COLO829 (cell line): ENCODE data around the gene RFXAP.
A peak's percentile ranks its signal among the peaks of the same experiment; 100 is the strongest.

Experiments
- DNase-seq: peaks from one replicate; pipeline ENCODE4 v3.0.0; 2012; ENCODE audit warnings: low spot score

Gene RFXAP

DNA sequence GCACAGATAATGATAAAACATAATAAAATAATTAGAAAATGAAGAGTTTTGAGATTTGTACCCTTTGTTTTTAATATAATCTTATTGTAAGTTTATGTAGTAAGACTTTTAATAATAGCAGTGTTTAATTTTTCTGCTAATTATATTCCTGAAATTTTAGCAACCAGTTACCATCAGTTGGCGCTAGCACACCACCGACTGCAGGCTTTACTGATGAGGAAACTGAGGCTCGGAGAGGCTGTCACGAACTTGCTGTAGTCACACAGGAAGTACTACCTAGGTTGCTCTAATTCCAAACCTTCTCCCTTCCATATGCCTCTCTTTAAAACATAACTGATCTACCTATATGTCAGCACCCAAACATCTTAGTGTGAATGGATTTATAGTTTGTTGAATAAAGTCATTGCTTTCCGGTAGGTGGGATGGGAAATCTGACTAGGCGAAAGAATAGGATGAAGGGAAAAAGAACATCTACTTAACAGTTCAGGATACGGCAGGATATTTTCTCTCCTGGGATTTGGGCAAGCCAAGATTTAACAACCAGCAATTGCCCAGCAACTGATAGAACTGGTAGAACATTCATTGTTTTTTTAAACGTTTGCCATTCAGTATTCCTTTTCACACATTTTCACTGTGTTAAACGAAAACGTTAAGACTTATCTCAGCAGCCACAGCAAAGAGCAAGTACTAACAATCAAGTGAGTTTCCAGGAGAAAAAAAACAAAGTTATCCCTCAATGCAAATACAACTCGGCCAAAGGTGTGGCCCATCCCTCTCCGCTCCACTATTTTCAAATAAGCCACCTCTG is 822 bp upstream of the RFXAP start:
- DNase-seq = no peak

DNA sequence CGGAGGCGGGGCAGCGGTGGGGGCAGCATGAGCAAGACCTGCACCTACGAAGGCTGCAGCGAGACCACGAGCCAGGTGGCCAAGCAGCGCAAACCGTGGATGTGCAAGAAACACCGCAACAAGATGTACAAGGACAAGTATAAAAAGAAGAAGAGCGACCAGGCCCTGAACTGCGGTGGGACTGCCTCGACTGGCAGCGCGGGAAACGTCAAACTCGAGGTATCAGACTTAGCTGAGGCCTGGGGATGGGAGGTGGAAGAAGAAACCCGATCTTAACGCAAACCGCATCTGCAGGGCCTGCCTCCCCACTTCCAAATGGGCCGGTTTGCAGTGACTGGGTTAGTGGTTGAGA is 693 bp downstream of the RFXAP start:
- DNase-seq = no peak

DNA sequence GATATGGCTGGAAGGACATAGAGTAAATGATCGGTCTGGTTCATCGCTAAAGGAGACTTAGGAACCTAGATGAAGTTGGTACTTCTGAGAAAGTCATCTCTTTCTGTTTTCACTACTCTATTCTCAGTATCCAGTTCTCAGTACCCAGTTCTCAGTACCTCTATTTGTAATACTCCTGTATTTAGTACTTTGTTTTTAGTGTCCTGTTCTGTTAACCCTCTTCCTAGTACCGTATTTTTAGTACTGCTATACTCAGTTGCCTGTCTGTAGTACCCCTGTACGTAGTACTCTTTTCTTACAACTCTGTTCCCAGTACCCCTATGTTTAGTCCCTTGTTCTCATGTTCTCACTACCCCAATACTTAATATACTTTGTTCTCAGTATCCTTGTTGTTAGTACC is 1.2 kb downstream of the RFXAP start:
- no peak for DNase-seq

DNA sequence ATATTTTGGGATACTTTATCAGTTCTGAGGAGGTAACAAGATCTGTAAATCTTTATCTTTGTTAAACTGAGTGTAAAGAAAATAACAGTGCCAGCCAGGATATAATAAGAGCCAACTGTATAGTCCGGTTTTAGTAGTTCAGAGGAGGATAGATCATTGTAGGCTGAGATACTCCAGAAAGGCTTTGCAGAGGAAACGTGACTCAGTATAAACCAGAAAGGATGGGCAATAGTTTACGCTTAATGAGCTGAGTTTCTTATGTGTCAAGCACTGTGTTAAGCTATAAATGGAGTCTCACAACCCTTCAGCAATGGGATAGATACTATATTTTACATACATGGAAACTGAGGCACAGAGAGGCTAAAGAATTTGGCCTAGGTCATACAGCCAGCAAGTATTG is 3.8 kb downstream of the RFXAP start:
- no peak for DNase-seq

GRCh38 chr13:36829753-36830152 is 10.7 kb downstream of the RFXAP start:
- DNase-seq = no peak

DNA sequence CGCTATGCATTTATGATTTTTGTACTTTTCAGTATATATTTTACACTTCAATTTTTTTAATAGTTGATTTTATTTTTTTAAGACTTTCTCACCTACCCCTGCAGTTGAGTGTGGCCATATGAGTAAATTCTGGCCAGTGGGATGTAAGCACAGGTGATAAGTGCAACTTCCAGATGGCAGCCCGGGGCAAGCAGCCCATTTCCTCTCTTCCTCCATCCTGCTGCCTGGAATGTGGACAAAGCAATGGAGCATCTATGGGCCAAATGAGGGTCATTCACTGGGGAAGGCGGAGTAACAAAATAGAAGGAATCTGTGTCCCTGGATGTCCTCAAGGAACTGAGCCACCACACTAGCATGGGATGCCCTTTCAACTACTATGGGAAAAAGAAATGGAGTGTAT is 12.3 kb downstream of the RFXAP start:
- no peak for DNase-seq

DNA sequence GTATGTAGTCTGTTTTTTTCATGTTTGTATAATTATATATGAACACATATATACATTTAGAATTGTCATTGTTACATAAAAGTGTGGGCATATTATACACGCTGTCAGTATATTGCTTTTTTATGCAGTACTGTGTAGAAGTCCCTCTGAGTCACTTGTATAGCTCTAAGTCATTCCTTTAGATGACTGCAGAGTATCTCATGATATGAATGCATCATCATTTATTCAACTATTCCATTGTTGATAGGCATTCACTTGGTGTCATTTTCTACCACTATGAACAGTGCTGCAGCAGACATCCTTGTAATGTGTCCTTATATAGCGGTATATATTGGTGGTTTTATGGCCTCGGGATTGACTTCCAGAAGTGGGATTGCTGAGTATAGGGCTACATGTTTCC is 15.3 kb downstream of the RFXAP start:
- DNase-seq = peak; percentile 18

DNA sequence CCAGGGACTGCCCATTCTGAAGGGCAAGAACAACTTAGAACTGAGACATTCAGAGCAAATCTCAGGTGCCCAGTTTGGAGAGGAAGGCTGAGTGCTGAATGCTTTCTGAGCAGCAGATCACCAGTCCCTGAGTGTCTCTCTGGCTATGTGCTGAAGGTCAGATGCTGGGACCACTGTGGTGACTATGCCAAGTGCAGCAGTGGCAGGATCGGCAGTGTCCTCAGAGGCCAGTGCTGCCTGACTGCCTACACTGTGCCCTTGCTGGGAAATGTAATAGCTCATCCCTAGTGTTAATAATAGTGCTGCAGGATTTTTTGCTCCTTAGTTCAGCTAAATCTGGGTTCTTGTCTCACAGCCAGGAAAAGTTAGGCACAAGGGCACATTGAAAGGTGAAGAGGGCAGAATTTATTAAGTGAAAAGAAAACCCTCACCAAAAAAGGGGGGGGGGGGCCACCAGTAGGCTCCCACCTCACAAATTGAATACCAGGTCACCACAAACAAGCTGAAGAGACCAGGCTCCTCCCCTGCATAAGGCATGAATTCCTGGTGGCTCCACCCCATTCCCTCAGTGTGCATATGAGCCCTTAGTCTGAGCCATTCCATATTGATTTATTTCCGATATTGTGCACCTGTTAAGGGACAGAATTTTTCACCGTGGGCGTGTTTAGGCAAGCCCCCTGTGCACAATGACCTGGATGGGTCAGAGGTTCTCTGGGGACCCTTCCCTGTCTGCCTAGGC is 18.5 kb downstream of the RFXAP start:
- DNase-seq = no peak

GRCh38 chr13:36839281-36839680 is 20.3 kb downstream of the RFXAP start:
- DNase-seq = no peak

DNA sequence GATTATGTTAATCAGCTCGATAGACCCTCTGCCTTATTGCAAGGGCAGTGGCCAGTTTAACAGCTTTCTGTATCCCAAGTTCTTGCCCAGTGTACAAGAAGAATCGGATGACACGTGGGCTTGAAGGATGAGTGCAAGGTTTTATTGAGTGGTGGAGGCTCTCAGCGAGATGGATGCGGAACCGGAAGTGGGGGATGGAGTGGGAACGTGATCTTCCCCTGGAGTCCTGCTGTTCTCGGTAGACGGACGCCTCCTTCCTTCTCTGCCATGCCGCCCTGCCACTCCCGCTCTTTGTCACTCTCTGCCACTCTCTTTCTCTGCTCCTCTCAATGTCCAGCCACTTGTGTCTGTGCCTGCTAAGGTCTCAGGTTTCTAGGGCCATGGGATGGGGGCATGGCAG is 21.0 kb downstream of the RFXAP start:
- DNase-seq = no peak

GRCh38 chr13:36840718-36841250 is 21.8 kb downstream of the RFXAP start:
- DNase-seq = no peak

DNA sequence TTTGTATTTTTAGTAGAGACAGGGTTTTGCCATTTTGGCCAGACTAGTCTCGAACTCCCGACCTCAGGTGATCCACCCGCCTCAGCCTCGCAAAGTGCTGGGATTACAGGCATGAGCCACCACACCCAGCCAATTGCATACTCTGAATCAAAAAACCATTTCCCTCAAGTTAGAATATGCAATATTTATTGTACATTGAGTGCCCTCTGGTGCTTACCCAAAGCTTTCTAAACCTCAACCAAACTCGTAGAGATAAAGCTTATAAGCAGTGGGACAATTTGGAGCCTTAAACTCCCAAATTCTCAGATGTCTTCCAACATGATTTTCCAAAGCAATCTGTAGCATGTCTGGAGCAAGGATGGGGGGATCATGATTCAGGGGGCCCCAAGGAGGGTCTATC is 22.4 kb downstream of the RFXAP start:
- no peak for DNase-seq

DNA sequence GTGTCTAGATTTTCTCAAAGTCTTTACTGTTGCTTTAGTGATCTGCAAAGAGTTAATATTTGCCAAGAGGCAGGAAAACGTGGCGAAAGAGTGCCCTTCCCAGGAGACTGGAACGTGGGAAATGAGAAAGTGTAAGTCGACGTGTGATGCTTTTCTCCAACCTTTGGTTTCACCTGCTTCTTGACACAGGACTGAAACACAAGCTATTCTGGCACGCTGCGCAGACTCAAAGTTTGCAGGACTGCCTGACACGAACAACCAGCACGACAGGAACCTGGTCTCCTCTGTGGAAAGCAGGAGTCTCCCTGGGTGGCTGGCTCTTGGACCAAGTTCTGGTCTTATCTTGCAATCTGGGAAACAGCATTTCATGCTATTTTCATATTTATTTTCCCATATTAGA is 28.6 kb downstream of the RFXAP start:
- DNase-seq = no peak

DNA sequence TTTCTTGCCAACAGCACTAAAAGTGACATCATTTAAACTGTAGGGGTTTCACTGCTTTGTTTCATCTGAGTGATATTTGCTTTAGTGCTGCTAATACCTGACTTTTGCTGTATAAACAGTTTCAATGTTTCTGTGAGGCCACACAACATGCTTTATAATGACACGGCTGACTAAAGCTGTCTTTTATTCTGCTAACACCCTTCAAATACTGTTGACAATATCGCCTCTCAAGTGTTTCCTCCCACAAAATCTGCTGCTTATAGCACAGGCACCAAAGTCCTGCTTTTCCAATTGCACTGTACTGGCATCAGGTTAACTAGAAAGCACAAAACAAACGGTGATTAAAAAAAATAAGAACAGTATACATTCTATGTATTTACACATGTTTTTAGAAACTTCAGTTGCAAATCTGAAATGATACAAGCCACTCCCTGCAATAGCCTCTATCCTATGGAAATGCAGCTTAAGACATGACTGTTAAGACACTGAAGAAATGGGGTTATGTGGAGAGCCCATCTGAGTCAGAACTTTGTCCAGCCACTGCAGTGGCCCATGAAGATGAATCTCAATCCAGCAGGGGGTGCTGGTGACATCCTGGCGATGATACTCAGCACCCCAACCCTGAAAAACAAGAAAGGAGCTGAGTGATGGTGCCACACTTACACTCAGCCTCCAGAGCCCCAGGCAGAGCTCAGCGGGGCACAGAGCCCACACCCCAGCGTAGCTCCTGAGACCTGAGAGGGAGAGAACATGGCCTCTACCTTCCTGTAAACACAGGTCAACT is 29.4 kb downstream of the RFXAP start:
- no peak for DNase-seq

- DNase-seq = no peak
Measured at GRCh38 chr13:36850790-36851438, 31.9 kb downstream of the RFXAP start.

DNA sequence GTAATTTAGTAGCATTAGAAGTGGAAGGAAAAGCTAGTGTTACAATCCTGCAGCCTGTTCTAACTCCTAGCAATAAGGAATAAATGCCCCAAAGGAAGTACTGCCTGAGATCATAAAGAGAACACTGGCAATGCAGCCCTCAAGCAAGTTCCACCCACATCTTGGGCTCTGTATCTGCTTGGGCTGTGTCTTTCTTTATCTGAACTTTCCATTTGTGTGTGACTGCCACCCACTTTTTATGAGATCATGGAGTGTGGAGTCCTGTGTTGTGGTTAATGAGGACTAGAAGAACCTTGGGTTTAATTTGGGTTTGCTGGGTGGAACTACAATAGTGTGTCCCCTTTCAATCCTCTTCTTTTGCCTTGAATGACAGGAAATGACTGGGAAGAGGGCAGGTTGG is 38.2 kb downstream of the RFXAP start:
- no peak for DNase-seq

GRCh38 chr13:36858290-36858689 is 39.3 kb downstream of the RFXAP start:
- DNase-seq = peak; percentile 33

- no peak for DNase-seq
Measured at GRCh38 chr13:36859259-36859658, 40.2 kb downstream of the RFXAP start.

GRCh38 chr13:36862002-36862685 is 43.1 kb downstream of the RFXAP start:
- no peak for DNase-seq

- no peak for DNase-seq
Measured at GRCh38 chr13:36862722-36863121, 43.7 kb downstream of the RFXAP start.

DNA sequence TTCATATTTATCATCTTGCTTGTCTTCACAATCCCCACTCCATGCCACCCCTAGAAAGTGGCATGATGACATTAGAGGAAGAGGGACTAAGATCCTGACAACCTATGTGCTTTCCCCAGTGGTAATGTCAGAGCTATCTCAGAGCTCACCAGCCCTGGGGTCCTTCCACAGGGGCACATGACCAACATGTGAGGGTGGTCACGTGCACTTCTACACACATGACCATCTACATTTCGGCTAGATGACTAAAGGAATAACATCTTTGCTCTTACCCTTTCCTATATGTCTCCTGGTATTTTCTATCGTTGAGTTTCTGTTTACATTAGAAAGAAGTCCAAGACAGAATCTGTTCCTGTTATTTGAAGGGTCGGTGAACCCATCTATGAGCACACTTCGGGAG is 46.2 kb downstream of the RFXAP start:
- DNase-seq = no peak

- DNase-seq = no peak
Measured at GRCh38 chr13:36866232-36866631, 47.2 kb downstream of the RFXAP start.
